Colonic mucosa (tissue), 4 donors: Measurements from ENCODE around the gene OXCT1. TPM values are rescaled to one million over a fixed set of nuclear protein-coding genes. Genes with fewer than 3 reads are reported as not detected.
"Not testable (repeated sequence)": the region's sequence is repeated elsewhere in the genome, so short reads cannot be mapped to it uniquely, and the experiment has no call there.

Experiments used
- DNase-seq: peaks from one replicate; pipeline ENCODE4 v3.0.0-alpha.2; 2020
- H3K27ac ChIP-seq: fragments of 200-600 bp; one replicate; pipeline ENCODE4 v1.8.0; 2021
- H3K27me3 ChIP-seq: fragments of 200-600 bp; one replicate; pipeline ENCODE4 v1.8.0; 2021
- H3K36me3 ChIP-seq: fragments of 200-600 bp; one replicate; pipeline ENCODE4 v1.8.0; 2021
- H3K4me1 ChIP-seq: fragments of 200-600 bp; one replicate; pipeline ENCODE4 v1.8.0; 2021; ENCODE audit warnings: mild to moderate bottlenecking
- H3K4me3 ChIP-seq: fragments of 200-600 bp; one replicate; pipeline ENCODE4 v1.8.0; 2021
- H3K9ac ChIP-seq, 2 donors: one replicate each; pipeline ENCODE4 v1.7.0; 2013; ENCODE audit warnings: control low read depth in 2 of 2, low read depth in 2 of 2, low read length in 2 of 2
- H3K9me3 ChIP-seq: fragments of 200-600 bp; one replicate; pipeline ENCODE4 v1.8.0; 2021
- CTCF ChIP-seq: fragments of 200-600 bp; IDR thresholded peaks from one replicate; pipeline ENCODE4 v1.8.0; 2022; ENCODE audit warnings: antibody characterized with exemption, mild to moderate bottlenecking
- intact Hi-C: fragments of 100-400 bp; cut with DNase I; formaldehyde crosslinking; loops from one replicate; pipeline ENCODE4 v1.14.1; 2022
- total RNA-seq, 2 donors: library from RNA; stranded (reverse); fragmentation: NEBNext Ultra II Directional in 1 of 2; extraction: Animal tissue kit (Norgen Biotek cat#: 25700) in 1 of 2; gene quantifications; one replicate each; pipeline ENCODE4 v1.2.1, GENCODE V29; 2021
- donor health status: healthy.
- donor health status: DM: no; HTN: no; CAD: no.
- donor health status: DM: no; HTN: no; CAD: no.

OXCT1 gene
- total RNA-seq, 2 donors from 2014 or later: 23.8 to 31.3 TPM

GRCh38 chr5:41728281-41728680 is 141.9 kb downstream of the OXCT1 start:
- Histone ChIP-seq H3K27ac (no peak overlapping the region), H3K9ac (no peak overlapping the region), H3K27me3 (no peaks in the 10 kb centered on the region), H3K4me1 (no peaks in the 10 kb centered on the region), H3K4me3 (no peak overlapping the region), H3K36me3 (no peaks in the 10 kb centered on the region), H3K9me3 (no peaks in the 10 kb centered on the region)
- TF ChIP-seq CTCF: no peak
- DNase-seq: no peak
- intact Hi-C loops: loop anchor here (10.0 kb wide), 1 partner anchor 107 kb away; no protein-coding TSS in a partner anchor

- TF ChIP-seq CTCF: no peak
- no peak overlapping the region for H3K4me3 ChIP-seq
- no peaks in the 10 kb centered on the region for H3K27me3 ChIP-seq
- H3K4me1 ChIP-seq: no peaks in the 10 kb centered on the region
- no peak for DNase-seq
- no peak overlapping the region for H3K9ac ChIP-seq
- no peaks in the 10 kb centered on the region for H3K9me3 ChIP-seq
- no peak overlapping the region for H3K27ac ChIP-seq
- intact Hi-C loops: loop anchor here (10.0 kb wide), 1 partner anchor 112 kb away; no protein-coding TSS in a partner anchor
- H3K36me3 ChIP-seq: no peaks in the 10 kb centered on the region
Measured at GRCh38 chr5:41722359-41722950, 147.8 kb downstream of the OXCT1 start.

- Histone ChIP-seq H3K27ac (no peak overlapping the region), H3K4me3 (no peak overlapping the region), H3K4me1 (no peaks in the 10 kb centered on the region), H3K9me3 (no peaks in the 10 kb centered on the region), H3K36me3 (no peaks in the 10 kb centered on the region), H3K27me3 (no peaks in the 10 kb centered on the region), H3K9ac (no peak overlapping the region)
- intact Hi-C loops: loop anchor here (10.0 kb wide), 1 partner anchor 113 kb away; no protein-coding TSS in a partner anchor
- DNase-seq: no peak
- TF ChIP-seq CTCF: no peak
Measured at GRCh38 chr5:41721516-41721915, 148.7 kb downstream of the OXCT1 start.

GRCh38 chr5:41716382-41716781 is 153.8 kb downstream of the OXCT1 start:
- Histone ChIP-seq H3K9me3 (no peaks in the 10 kb centered on the region), H3K27ac (no peak overlapping the region), H3K36me3 (no peaks in the 10 kb centered on the region), H3K4me3 (no peak overlapping the region), H3K9ac (no peak overlapping the region), H3K27me3 (no peaks in the 10 kb centered on the region), H3K4me1 (no peaks in the 10 kb centered on the region)
- DNase-seq: no peak
- no peak for TF ChIP-seq CTCF
- intact Hi-C loops: no loop called here

GRCh38 chr5:41714446-41714845 is 155.8 kb downstream of the OXCT1 start:
- H3K4me1 ChIP-seq, H3K4me3 ChIP-seq, H3K9ac ChIP-seq, DNase-seq, H3K9me3 ChIP-seq, H3K27me3 ChIP-seq, intact Hi-C loops, H3K36me3 ChIP-seq, H3K27ac ChIP-seq: not testable (repeated sequence)

- peak; percentile 22 for DNase-seq
- Histone ChIP-seq H3K9ac (no peak overlapping the region), H3K4me1 (no peaks in the 10 kb centered on the region), H3K27ac (no peak overlapping the region), H3K27me3 (no peaks in the 10 kb centered on the region), H3K9me3 (no peaks in the 10 kb centered on the region), H3K4me3 (no peak overlapping the region), H3K36me3 (no peaks in the 10 kb centered on the region)
- no peak for TF ChIP-seq CTCF
- intact Hi-C loops: no loop called here
Measured at GRCh38 chr5:41708604-41708940, 161.7 kb downstream of the OXCT1 start.
